HG03039 (cell line): ENCODE measurements around the gene RBM33.
A peak's percentile ranks its signal among the peaks of the same experiment; 100 is the strongest.

Experiments used
- ATAC-seq: cut with Tn5 transposase; IDR thresholded peaks from one replicate; pipeline ENCODE4 v1.9.1; 2021; ENCODE audit warnings: mild to moderate bottlenecking, moderate library complexity; ENCODE audit not compliant: unreplicated experiment

Gene RBM33

DNA sequence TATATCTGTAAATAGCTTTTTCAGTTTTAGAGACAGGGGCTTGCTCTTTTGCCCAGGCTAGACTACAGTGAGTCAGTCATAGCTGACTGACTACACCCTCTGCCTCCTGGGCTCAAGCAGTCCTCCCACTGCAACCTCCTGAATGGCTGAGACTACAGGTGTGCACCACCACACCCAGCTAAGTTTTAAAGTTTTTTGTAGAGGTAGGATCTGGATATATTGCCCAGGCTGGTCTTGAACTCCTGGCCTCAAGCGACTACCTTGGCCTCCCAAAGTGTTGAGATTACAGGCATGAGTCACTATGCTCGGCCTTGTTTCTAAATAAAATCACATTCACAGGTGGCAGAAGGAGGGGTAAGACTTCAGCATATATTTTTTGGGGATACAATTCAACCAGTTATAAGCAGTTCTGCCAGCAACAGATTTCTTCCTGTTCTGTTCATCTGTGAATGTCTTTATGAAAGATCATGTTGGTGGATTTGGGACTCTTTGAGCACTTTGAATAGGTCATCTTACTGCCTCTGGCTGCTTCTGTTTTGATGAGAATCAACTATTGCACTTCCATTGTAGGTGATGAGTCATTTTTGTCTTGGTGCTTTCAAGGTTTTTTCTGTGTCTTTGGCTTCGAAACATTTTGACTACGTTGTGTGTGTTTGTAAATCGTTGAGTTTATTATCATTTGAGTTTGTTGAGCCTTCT is 15.7 kb downstream of the RBM33 start:
- peak; percentile 67 for ATAC-seq

DNA sequence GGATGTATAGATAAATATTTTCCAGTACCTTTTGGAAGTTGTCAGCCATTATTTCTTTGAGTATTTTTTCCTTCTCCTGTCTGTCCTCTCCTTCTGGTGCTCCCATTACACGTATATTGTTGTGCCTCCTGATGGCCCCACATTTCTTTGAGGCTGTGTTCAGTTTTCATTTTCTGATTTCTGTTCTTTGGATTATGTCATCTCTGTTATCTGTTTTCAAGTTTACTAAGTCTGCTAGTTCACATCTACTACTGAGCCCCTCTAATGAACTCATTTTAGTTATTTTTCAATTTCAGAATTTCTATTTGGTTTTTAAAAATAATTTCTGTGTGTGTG is 16.3 kb downstream of the RBM33 start:
- ATAC-seq: peak; percentile 62

DNA sequence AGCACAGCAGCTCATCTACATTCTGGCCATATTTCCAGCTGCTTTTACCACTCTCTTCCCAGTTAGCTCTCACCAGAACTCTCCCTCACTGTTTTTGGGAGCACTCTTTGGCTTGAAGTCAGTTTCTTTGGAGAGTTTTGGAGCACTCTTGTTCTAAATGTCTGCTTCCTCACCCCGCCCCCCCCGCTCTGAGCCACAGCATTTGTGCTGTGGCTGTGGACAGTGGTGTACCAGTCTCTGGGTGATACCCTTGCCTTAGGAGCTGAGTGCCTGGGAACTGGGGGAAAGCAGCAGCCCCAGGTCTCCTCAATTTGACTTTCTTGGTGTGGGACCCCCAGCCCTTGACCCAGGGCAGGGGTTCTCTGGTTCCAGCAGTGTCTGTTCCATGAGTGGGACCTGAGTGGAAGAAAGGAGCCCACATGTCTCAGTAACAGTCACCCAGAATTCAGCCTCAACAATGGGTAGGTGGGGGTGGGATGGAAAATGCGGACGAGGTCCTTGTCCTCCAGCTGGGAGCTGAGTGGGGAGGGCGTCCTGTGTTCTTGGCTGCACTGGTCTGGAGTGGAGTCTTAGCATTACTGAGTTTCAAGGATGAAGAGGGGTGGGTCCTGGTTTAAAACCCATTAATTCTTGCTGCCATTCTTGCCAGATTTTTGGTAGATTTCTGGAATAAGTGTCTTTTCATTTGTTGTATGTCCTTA is 18.0 kb downstream of the RBM33 start:
- no peak for ATAC-seq

DNA sequence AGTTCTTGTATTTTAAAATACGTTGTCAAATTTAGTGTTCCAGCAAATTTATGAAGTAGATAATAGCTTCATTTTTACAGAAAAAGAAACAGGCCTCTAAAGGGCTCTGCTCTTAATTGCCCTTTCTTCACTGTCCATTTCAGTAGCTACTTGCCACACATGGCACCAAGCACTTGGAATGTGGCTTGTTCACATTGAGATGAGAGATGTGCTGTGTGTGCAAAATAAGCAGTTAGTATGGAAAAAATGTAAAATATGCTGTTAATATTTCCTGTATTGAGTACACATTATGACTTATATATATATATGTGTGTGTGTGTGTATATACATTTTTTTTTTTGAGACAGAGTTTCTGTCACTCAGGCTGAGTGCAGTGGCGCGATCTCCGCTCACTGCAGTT is 19.5 kb downstream of the RBM33 start:
- no peak for ATAC-seq

DNA sequence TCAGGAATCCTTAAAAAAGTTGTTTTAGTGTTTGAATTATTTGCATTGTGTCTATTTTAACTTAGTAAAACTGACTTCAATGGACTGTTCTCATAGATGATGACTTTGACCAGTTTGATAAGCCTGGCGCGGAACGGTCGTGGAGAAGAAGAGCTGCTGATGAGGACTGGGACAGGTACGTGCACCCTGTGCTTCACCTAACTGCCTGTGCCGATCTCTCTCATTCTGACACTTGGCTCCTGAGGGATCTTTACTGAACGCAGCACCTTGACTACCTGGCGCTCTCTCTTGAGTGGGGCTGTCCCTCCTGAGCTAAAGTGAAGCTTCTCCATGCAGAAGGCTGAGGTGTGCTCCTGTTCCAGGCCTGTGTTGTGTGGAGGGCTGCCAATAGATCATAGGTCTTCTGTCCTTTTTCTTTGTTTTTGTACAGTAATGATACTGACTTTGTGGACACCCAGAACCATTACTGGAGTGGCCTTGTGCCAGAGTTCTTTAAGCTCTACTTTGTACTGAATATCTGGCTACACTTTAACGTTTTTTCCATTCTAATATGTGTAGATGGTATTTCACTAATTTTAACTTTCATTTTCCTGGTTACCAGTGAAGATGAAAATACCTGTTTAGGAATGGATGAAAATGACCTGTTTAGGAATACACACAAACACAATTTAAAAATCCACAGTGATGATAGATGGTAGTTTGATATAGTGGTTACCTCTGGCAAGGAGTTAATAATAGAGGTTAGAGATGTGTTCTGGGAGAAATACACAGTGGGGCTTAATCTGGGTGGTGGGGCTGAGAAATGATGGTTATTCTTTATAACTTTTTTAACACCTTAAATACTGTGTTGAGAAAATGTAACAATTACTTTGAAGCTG is 20.9 kb downstream of the RBM33 start:
- no peak for ATAC-seq

DNA sequence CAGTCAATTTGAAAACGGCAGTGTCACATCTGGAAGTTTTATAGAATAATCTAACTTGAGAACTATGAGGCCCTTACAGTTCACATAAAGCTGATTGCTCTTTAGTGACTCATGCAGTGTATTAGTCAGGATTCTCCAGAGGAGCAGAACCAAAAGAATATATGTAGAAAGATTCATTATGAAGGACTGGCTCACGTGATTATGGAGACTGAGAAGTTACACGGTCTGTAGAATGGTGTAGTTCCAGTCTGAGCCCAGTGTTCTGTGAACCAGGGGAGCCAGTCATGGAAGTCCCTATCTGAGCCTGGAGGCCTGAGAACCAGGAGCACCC is 21.5 kb downstream of the RBM33 start:
- no peak for ATAC-seq

DNA sequence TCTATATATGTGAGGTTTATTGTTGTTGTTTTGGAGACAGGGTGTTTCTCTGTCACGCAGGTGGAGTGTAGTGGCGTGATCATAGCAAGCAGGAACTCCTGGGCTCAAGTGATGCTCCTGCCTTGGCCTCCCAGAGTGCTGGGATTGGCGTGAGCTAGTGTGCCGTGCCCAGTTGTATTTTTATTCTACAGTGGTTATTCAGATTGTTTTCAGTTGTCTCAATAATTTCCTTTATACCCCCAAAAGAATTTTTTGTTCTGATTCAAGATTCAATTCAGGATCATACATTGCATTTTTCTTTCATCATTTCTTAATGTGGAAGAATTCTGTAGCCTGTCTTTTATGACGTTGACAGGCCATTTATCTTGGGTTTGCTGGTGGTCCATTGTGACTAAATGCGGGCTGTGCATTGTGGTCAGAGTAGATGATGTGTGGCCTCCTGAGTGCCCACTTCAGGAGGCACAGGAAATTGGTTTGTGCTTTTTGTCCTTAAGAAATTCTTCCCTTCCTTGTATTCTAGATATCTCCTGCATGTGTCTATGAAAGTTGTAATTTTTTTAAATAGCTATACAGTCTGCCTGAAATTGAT is 22.9 kb downstream of the RBM33 start:
- ATAC-seq: no peak

DNA sequence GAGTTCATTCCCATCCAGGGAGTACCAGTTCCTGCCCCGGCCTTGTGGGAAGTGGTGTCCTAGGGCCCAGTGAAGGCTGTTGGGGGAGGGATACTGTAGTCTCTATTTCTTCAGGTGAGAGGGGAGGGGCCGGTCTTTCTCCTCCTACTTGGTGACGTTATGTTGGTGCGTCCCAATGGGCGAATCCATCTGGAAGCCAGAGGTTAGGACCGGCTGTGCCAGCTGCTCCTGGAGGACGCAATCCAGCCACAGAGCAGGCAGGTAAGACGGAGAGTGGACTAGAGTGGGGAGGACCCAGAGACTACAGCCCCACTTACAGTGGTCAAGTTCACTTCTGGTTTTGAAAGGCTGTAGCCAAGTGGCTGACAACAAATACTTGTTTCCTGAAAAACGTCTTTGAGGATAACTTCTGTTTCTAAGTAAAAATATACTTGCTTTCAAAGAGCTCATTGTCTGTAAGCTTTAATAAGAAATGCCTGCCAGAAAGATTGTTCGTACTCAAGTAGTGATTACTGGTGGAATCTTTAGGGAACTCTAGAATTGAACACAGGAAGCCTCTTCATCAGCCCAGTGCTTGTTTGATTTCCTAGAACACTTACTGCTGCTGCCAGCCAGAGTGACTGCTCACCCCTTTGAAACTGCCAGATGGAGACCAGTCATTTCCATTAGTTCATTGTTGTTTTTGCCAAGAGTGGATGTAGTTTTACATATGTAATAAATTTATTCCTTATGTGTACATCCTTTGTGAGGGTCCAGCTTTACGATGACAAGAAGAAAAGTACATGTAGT is 25.4 kb downstream of the RBM33 start:
- no peak for ATAC-seq

DNA sequence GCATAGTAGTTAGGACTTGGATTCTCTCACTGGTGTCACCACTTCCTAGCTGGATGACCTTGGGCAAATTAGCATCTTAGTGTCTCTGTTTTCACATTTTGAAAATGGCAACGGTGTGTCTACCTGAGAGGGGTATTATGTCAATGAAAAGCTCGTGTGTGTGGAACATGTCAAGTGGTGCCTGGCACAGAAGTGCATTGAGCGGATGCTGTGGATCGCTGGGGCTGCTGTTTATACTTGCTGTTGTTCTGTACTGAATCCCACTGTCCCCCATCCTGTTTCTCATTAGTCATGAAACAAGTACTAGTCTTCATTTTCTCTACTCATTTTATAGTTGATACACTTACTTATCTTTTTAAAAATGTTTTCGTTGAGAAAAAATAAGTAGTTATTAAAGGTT is 26.1 kb downstream of the RBM33 start:
- ATAC-seq: no peak

DNA sequence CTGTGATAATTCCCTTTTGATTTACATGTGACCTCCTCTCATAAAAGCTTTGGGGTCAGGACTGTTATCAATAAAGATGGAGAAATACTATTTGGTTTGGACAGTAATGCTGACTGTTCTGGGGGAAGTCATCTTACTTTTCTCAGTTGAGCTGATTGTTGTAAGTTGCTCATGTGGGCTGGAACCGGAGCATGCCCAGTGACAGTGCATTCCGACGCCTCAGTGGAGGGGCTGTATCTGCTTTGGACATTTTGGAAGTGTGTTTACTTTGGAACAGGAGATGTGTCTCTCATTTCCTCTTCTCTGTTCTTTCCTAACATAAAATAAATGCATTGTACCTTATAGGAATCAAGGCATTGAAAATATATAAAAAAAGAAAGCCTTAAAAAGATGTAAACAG is 30.1 kb downstream of the RBM33 start:
- no peak for ATAC-seq

DNA sequence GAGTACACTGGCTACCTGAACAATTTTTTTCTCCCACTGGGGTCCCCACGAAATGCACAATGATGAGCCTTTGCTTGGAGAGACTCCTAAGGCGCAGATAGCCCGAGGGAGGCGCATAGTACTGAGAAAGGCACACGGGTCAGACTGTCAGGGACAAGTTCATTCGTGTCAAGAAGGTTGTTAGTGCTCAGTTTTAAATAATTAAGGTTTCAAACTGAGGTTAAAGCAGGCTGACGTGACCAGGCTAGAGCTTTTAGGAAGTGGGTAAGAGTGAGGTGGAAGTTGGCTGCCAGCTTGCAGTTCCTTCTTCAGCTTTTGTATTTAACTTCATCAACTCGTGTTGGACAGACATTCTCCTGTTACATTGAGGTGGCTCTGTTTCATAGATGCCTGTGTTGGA is 31.6 kb downstream of the RBM33 start:
- ATAC-seq: no peak

DNA sequence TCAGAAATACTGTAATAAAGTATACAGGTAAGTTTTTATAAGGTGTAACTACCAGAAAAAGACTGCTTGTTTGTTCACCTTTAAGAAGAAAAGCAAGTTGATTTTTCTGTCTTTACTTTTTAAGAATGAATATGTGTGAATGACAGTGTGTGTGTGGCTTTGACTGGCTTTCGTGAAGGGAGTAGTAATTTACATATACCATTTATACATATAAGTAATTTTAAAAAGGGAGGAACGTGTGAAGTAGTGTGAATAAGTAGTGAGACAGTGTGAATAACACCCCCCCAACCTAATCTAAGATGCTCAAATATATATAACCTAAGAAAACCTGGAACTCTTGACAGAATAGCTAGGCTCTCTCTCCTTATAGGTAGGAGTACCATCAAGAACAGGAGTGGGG is 33.2 kb downstream of the RBM33 start:
- ATAC-seq: no peak

DNA sequence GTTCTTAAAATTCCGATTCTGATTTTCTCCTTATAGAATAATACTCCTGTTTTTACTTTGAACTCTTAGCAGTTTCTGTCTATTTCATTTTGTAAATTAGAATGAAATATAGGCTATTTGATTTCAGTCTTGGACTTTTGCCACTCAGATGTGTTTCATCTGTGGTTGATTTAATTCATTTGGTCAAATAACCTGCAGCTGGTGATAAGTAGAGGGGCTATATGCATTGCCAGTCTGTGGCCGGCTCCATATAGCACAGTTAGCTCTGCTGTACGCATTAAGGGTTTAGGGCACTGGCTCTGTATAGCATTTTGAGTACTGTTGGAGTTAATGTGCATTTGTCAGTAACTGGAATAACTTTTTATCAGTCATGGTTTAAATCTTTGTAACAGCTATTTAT is 35.7 kb downstream of the RBM33 start:
- no peak for ATAC-seq

DNA sequence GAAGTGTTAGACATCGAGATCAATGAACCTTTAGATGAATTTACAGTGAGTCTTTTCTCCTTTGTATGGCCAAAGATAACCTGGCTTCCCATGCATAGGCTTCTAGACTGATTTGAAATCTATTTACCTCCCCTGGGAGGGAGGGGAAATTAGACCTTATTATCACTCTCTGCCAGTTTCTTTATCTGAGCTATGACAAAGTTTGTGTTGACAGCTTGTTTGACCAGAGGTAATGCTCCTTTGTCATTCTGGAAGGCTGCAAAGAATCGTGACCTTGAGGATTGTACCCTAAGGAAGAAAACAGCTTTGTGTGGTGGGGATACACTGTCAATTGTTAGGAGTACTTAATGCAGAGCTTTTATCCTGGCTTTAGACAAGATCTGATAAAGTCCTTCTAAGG is 36.4 kb downstream of the RBM33 start:
- ATAC-seq: no peak

DNA sequence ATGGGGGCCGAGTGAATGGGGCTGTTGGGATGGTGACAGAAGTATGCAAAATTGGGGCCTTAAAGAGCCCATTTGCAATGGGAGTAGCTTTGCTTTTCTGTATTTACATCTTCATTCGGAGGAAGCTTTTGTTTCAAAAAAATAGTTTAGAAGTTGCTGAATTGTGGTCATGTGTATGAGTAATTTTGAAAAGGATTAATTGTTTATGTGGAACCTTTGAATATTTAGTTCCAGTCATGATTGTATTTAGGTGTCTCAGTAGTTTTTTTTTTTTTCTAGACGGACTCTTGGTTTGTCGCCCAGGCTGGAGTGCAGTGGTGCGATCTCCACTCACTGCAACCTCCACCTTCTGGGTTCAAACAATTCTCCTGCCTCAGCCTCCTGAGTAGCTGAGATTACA is 37.2 kb downstream of the RBM33 start:
- no peak for ATAC-seq

DNA sequence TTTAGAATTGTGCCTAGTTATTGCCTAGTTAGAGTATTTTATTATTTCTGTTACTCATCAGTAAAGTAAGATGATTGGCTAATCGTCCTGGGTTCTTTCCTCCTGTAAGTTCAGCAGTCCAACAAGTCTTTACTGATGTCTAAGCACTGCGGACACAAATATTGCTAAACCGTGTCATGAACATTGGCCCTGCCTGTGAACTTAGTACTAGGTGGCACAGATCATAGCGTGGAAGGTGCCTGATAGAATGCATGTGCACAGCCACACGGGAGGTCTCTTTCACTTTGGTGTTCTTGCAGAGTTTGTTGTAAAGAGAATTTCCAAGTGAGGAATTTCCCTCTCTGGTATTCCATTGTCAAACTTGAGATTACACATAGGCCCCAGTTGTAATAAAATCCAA is 38.0 kb downstream of the RBM33 start:
- ATAC-seq: no peak

DNA sequence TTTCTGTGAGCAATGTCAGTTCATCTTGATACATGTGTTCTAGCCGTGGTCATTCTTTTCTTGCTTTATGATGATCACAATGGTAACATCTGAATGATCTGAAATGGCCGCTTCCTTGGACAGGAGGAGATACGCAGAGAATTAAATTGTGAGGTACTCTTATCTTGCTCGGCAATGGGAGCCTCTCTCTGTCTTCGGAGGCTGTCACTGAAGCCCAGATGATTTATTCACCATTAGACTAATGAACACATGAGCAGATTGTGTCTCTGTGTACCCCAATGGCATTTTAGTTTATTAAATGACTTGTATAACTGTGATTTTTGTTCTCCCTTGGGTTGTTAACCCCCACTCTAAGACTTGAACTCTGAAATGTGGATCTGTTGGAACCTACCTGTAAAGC is 38.6 kb downstream of the RBM33 start:
- ATAC-seq: no peak

DNA sequence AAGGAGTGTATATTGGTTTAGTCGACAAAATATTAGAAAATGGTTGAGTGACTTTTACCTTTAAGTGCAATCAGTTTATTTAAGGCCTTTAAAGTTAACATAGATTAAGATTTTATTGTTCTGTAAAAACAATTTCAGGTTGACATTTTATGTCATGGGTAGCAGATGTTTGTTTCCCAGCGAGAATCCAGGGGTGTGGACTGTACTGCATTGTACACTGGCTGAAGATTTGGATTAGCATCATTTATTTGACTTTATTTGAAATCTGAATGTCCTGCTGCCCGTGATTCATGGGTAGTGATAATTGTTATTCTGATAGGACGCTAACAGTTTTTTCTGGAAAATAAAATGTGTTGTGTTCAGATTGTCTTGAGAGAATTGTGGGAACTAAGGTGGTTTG is 39.3 kb downstream of the RBM33 start:
- no peak for ATAC-seq

DNA sequence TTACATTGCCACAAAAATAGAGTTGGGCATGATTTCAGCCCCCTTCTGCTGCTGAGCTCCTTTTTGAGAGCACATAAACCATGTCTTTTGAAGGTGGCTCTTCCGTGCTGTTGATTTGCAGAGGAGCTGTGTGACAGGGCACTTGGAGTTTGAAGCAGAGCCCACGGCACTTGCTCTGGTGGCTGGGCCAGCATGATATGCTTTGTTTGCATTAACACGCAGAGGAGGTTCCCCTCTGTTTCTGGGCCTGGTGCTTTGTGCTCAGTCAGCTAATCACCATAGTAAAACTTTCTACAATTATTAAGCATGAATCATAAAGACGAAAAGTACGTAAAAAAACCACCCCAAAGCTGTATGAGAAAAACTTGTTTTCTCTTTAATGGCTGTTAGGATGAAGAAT is 40.1 kb downstream of the RBM33 start:
- no peak for ATAC-seq

DNA sequence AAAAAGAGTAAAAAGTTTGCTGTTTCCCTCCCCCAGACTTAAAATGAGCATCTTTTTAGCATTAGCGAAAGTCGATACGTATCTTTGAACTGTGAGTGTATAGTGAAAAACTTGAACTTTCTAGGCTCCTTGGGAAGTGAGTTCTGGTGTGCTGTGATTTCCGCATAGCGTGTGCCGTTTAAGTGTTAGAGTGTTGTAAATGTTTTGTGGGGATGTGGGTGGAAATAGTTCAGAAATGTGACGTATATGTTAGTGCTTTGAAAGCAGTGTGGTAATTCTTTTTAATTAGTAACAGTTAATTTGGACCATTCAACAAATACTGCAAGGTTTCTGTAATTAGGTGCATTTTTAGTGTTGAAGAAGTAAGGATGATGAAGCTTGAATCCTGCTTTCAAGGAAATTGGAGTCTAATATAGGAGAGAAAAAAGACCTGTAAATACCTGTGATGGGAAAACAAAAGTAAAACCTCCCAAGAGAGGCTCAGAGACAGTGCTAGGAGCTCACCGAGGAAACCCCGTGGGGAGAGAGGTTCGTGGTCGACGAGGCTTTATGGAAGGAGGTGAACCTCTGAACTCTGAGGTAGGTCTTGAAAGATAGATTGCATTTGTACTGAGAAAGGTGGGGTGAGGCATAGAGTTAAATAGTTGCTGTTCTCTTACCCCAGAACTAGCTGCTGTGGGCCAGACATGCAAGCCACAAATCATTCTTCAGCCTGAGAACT is 40.8 kb downstream of the RBM33 start:
- no peak for ATAC-seq
